Astrocyte of the spinal cord (primary cell): Measurements from ENCODE around the gene CCDC30.
A peak's percentile ranks its signal among the peaks of the same experiment; 100 is the strongest.

Source experiments
- DNase-seq: peaks from one replicate; pipeline ENCODE4 v3.0.0; 2011; ENCODE audit warnings: low read depth, low spot score
- H3K4me3 ChIP-seq: 2 replicates; pipeline ENCODE4 v1.5.1; 2011; ENCODE audit warnings: low read depth, mild to moderate bottlenecking, low read length, moderate library complexity
- CTCF ChIP-seq: IDR thresholded peaks from 2 replicates; pipeline ENCODE4 v1.5.1; 2012; ENCODE audit warnings: low read depth, mild to moderate bottlenecking, low read length, inconsistent platforms
- in situ Hi-C: cut with HindIII; loops from 2 replicates; pipeline ENCODE4 v1.10.0; 2017; ENCODE audit warnings: low sequenced_read_pairs

CCDC30 gene

GRCh38 chr1:42686418-42686817 lies 223.3 kb downstream of the CCDC30 start:
- in situ Hi-C loops: no loop called here
- no peak for TF ChIP-seq CTCF
- no peak for DNase-seq
- H3K4me3 ChIP-seq: no peak overlapping the region

GRCh38 chr1:42689912-42690311 lies 226.8 kb downstream of the CCDC30 start:
- in situ Hi-C loops: no loop called here
- no peak overlapping the region for H3K4me3 ChIP-seq
- no peak for DNase-seq
- no peak for TF ChIP-seq CTCF

- peak; percentile 17 for TF ChIP-seq CTCF
- DNase-seq: no peak
- H3K4me3 ChIP-seq: no peak overlapping the region
- in situ Hi-C loops: no loop called here
Measured at GRCh38 chr1:42690477-42691156, 227.5 kb downstream of the CCDC30 start.

- DNase-seq: no peak
- H3K4me3 ChIP-seq: no peak overlapping the region
- TF ChIP-seq CTCF: no peak
- in situ Hi-C loops: no loop called here
Measured at GRCh38 chr1:42691157-42691498, 228.0 kb downstream of the CCDC30 start.

GRCh38 chr1:42692461-42692860 lies 229.4 kb downstream of the CCDC30 start:
- in situ Hi-C loops: no loop called here
- no peak for TF ChIP-seq CTCF
- DNase-seq: no peak
- H3K4me3 ChIP-seq: no peak overlapping the region

- H3K4me3 ChIP-seq: no peak overlapping the region
- DNase-seq: no peak
- no peak for TF ChIP-seq CTCF
- in situ Hi-C loops: no loop called here
Measured at GRCh38 chr1:42692911-42693310, 229.8 kb downstream of the CCDC30 start.
